IMR-90 (cell line): ENCODE measurements around the gene MAGI1. TPM values are rescaled to one million over a fixed set of nuclear protein-coding genes. Genes with fewer than 3 reads are reported as not detected.

Experiments
- ATAC-seq: fragments of 200-7000 bp; cut with Tn5 transposase; 2 replicates; pipeline ENCODE4 v1.9.1; 2020; ENCODE audit warnings: low read depth, mild to moderate bottlenecking, moderate library complexity
- BruUV-seq: library from RNA; stranded (reverse); fragments of 400-500 nt; replicated peaks from 2 replicates; lab custom pipeline; 2021; lab: Mats Ljungman, UMichigan
- CTCF ChIA-PET: fragments of 300-600 bp; formaldehyde crosslinking; extraction: SDS; loops from one replicate; lab custom pipeline; 2021; ENCODE audit warnings: antibody characterized with exemption; lab: Yijun Ruan, JAX
- POLR2A ChIA-PET: fragments of 300-600 bp; sonication (Branson Sonifier 250); formaldehyde crosslinking; loops from one replicate; lab custom pipeline; 2022; ENCODE audit warnings: antibody characterized with exemption; ENCODE audit not compliant: unreplicated experiment; lab: Charles Lee
- DNase-seq: peaks from one replicate; pipeline ENCODE4 v3.0.0; 2013
- H2AFZ ChIP-seq: replicated peaks from 2 replicates; pipeline ENCODE3; 2013; ENCODE audit warnings: low read length, mild to moderate bottlenecking; ENCODE audit not compliant: poor library complexity
- H2AK5ac ChIP-seq: 2 replicates; pipeline ENCODE4 v1.6.1; 2013; ENCODE audit warnings: low read depth, low read length, inconsistent platforms
- H2AK9ac ChIP-seq: replicated peaks from 2 replicates; pipeline ENCODE3; 2013; ENCODE audit warnings: mild to moderate bottlenecking, low read depth, low read length, moderate library complexity; ENCODE audit not compliant: poor library complexity
- H2BK120ac ChIP-seq: 2 replicates; pipeline ENCODE4 v1.6.1; 2013; ENCODE audit warnings: low read depth, low read length, inconsistent platforms
- H2BK15ac ChIP-seq: 3 replicates; pipeline ENCODE4 v1.6.1; 2013; ENCODE audit warnings: low read depth, low read length, inconsistent platforms
- H2BK20ac ChIP-seq: 2 replicates; pipeline ENCODE4 v1.6.1; 2013; ENCODE audit warnings: low read depth, mild to moderate bottlenecking, inconsistent platforms, low read length, moderate library complexity
- H2BK5ac ChIP-seq: 2 replicates; pipeline ENCODE4 v1.6.1; 2013; ENCODE audit warnings: mild to moderate bottlenecking, low read depth, low read length, inconsistent platforms; ENCODE audit not compliant: poor library complexity, severe bottlenecking
- H3K14ac ChIP-seq: replicated peaks from 2 replicates; pipeline ENCODE4 v1.6.1; 2013; ENCODE audit warnings: low read depth, low read length, inconsistent platforms
- H3K18ac ChIP-seq: 2 replicates; pipeline ENCODE4 v1.6.1; 2013; ENCODE audit warnings: low read depth, low read length, control low read depth
- H3K23ac ChIP-seq: 2 replicates; pipeline ENCODE4 v1.6.1; 2013; ENCODE audit warnings: low read depth, low read length, inconsistent platforms
- H3K27ac ChIP-seq: 2 replicates; pipeline ENCODE4 v1.5.1; 2013; ENCODE audit warnings: mild to moderate bottlenecking, control low read depth, low read length; ENCODE audit not compliant: insufficient read depth
- H3K27me3 ChIP-seq: 2 replicates; pipeline ENCODE4 v1.6.1; 2013; ENCODE audit warnings: low read length; ENCODE audit not compliant: control insufficient read depth, insufficient read depth
- H3K36me3 ChIP-seq: 2 replicates; pipeline ENCODE4 v1.6.1; 2013; ENCODE audit warnings: low read length, mixed read lengths; ENCODE audit not compliant: control insufficient read depth, insufficient read depth
- H3K4ac ChIP-seq: 2 replicates; pipeline ENCODE4 v1.6.1; 2013; ENCODE audit warnings: low read depth, low read length, inconsistent platforms
- H3K4me1 ChIP-seq: 2 replicates; pipeline ENCODE4 v1.6.1; 2013; ENCODE audit warnings: low read length, mixed read lengths; ENCODE audit not compliant: control insufficient read depth, insufficient read depth
- H3K4me2 ChIP-seq: 2 replicates; pipeline ENCODE4 v1.6.1; 2013; ENCODE audit warnings: low read depth, mild to moderate bottlenecking, control low read depth, low read length, moderate library complexity
- H3K4me3 ChIP-seq: 2 replicates; pipeline ENCODE4 v1.5.1; 2013; ENCODE audit warnings: low read depth, mild to moderate bottlenecking, control low read depth, low read length, moderate library complexity; ENCODE audit not compliant: insufficient read depth
- H3K56ac ChIP-seq: 2 replicates; pipeline ENCODE4 v1.6.1; 2013; ENCODE audit warnings: low read length, inconsistent platforms; ENCODE audit not compliant: insufficient read depth; ENCODE audit errors: extremely low read depth
- H3K79me1 ChIP-seq, 2 experiments: 2 replicates each; pipeline ENCODE4 v1.6.1; 2013; ENCODE audit warnings: low read length in 2 of 2, inconsistent platforms in 1 of 2, low read depth in 1 of 2
- H3K9ac ChIP-seq: 2 replicates; pipeline ENCODE4 v1.6.1; 2013; ENCODE audit warnings: low read depth, low read length, control low read depth
- H3K9me1 ChIP-seq: 2 replicates; pipeline ENCODE4 v1.6.1; 2013; ENCODE audit warnings: low read length, inconsistent platforms; ENCODE audit not compliant: insufficient read depth
- H3K9me3 ChIP-seq: 2 replicates; pipeline ENCODE4 v1.6.1; 2013; ENCODE audit warnings: low read length; ENCODE audit not compliant: control insufficient read depth, insufficient read depth
- H4K20me1 ChIP-seq: 2 replicates; pipeline ENCODE4 v1.6.1; 2013; ENCODE audit warnings: low read length, inconsistent platforms; ENCODE audit not compliant: insufficient read depth
- H4K5ac ChIP-seq: 2 replicates; pipeline ENCODE4 v1.6.1; 2013; ENCODE audit warnings: mild to moderate bottlenecking, low read depth, low read length, control low read depth
- H4K8ac ChIP-seq, 2 experiments: 2 replicates each; pipeline ENCODE4 v1.6.1; 2013; ENCODE audit warnings: low read depth in 2 of 2, low read length in 2 of 2, control low read depth in 1 of 2, inconsistent platforms in 1 of 2
- H4K91ac ChIP-seq: 2 replicates; pipeline ENCODE4 v1.6.1; 2013; ENCODE audit warnings: low read depth, low read length, inconsistent platforms; ENCODE audit not compliant: insufficient read depth
- CHD1 ChIP-seq: IDR thresholded peaks from 2 replicates; pipeline ENCODE4 v1.6.1; 2012; ENCODE audit warnings: low read depth, low read length, improper control_type of control experiment
- FOS ChIP-seq: fragments of 150-350 bp; IDR thresholded peaks from 2 replicates; pipeline ENCODE4 v1.6.1; 2016; ENCODE audit warnings: low read depth, low read length
- RAD21 ChIP-seq: IDR thresholded peaks from 2 replicates; pipeline ENCODE4 v1.6.1; 2012; ENCODE audit warnings: low read length, improper control_type of control experiment
- RFX5 ChIP-seq: IDR thresholded peaks from 2 replicates; pipeline ENCODE4 v1.8.0; 2012; ENCODE audit warnings: low read depth, mild to moderate bottlenecking, low read length, moderate library complexity
- SMC3 ChIP-seq: fragments of 150-350 bp; IDR thresholded peaks from 2 replicates; pipeline ENCODE4 v1.6.1; 2016; ENCODE audit warnings: low read depth, mild to moderate bottlenecking, antibody characterized with exemption, low read length, moderate library complexity
- WGBS, 2 experiments: methylation state at CpG; one replicate each; pipeline versions ENCODE4 v1.1.5 to v1.1.7; 2013; ENCODE audit warnings: missing lambda C conversion rate in 2 of 2; ENCODE audit not compliant: insufficient read length in 1 of 2; ENCODE audit errors: extremely low coverage in 2 of 2; 5-methylcytosine and 5-hydroxymethylcytosine counted together
- dilution Hi-C: fragments of 300-500 bp; cut with HindIII; formaldehyde crosslinking; loops from one replicate; pipeline ENCODE4 v1.14.3; 2018; ENCODE audit warnings: low sequenced_read_pairs; ENCODE audit not compliant: unreplicated experiment
- in situ Hi-C: fragments of 300-500 bp; cut with MboI; formaldehyde crosslinking; loops from 3 replicates; pipeline ENCODE4 v1.14.3; 2019; ENCODE audit warnings: low sequenced_read_pairs, inconsistent platforms, mixed read lengths
- intact Hi-C: fragments of 100-400 bp; cut with micrococcal nuclease; formaldehyde crosslinking; loops from 2 replicates; pipeline ENCODE4 v1.10.0; 2022
- polyA plus RNA-seq, 3 experiments: library from polyadenylated mRNA; depleted of rRNA; stranded (reverse); fragments of >200 nt; gene quantifications; 2 replicates each; pipeline ENCODE4 v1.2.3, GENCODE V29; 2012; ENCODE audit warnings: low replicate concordance in 1 of 3
- total RNA-seq: library from RNA; depleted of rRNA; stranded (reverse); fragments of >200 nt; gene quantifications from 2 replicates; pipeline ENCODE4 v1.2.3, GENCODE V29; 2012
- TF ChIP-seq, protein P1 (sequence below): fragments of 150-350 bp; IDR thresholded peaks from 2 replicates; pipeline ENCODE4 v1.6.1; 2017; ENCODE audit warnings: mild to moderate bottlenecking, antibody characterized with exemption, low read length, low read depth
- TF ChIP-seq, protein P2 (sequence below): conservative IDR thresholded peaks from 2 replicates; pipeline ENCODE4 v1.5.1; 2012; ENCODE audit warnings: mild to moderate bottlenecking, low read depth, low read length, improper control_type of control experiment

Gene MAGI1
- total and polyA plus RNA-seq, 2 of the 4 experiments (the other 2 are of a cell fraction) = 14.5 to 24.2 TPM

DNA sequence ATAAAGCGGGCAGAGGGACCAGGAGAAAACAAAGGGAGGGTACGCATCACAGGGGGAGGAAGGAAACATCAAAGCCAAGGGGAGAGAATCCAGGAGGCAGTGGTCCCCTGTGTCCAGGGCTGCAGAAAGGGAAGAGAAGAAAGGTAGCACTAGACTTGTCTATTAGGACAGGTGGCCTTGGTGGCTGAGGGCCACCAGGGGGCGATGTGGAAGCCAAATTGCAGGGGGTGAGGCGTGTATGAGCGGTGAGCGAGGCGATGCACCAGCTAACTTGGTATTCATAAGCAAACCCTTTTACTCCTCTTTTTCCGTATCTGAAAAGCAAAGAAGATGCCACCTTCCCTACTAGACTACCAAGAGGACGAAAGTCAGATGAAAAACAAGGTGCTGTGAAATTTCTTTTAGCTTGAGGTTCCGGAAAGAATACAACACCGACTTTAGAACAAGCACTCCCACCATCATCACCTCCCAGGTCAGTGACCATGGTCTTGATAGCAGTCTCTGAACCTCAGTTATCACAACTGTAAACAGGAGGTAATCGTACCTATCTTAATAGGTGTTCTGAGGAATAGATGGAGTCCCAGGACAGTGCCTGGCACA is 696.5 kb downstream of the MAGI1 start:
- no peaks in the 10 kb centered on the region for H3K9me1 ChIP-seq
- H4K20me1 ChIP-seq = no peaks in the 10 kb centered on the region
- no peak overlapping the region for H2BK15ac ChIP-seq
- H3K27me3 ChIP-seq = peaks cover 14% of the 10 kb centered on the region
- H3K4me1 ChIP-seq = no peaks in the 10 kb centered on the region
- H3K4me2 ChIP-seq = no peak overlapping the region
- no peak overlapping the region for H3K14ac ChIP-seq
- peak overlapping the region; percentile 46 for H2AFZ ChIP-seq
- TF ChIP-seq RAD21 = peak; percentile 67
- TF ChIP-seq, protein P1, sequence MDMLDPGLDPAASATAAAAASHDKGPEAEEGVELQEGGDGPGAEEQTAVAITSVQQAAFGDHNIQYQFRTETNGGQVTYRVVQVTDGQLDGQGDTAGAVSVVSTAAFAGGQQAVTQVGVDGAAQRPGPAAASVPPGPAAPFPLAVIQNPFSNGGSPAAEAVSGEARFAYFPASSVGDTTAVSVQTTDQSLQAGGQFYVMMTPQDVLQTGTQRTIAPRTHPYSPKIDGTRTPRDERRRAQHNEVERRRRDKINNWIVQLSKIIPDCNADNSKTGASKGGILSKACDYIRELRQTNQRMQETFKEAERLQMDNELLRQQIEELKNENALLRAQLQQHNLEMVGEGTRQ = no peak
- no peak for TF ChIP-seq RFX5
- peak; percentile 58 for TF ChIP-seq SMC3
- TF ChIP-seq, protein P2, sequence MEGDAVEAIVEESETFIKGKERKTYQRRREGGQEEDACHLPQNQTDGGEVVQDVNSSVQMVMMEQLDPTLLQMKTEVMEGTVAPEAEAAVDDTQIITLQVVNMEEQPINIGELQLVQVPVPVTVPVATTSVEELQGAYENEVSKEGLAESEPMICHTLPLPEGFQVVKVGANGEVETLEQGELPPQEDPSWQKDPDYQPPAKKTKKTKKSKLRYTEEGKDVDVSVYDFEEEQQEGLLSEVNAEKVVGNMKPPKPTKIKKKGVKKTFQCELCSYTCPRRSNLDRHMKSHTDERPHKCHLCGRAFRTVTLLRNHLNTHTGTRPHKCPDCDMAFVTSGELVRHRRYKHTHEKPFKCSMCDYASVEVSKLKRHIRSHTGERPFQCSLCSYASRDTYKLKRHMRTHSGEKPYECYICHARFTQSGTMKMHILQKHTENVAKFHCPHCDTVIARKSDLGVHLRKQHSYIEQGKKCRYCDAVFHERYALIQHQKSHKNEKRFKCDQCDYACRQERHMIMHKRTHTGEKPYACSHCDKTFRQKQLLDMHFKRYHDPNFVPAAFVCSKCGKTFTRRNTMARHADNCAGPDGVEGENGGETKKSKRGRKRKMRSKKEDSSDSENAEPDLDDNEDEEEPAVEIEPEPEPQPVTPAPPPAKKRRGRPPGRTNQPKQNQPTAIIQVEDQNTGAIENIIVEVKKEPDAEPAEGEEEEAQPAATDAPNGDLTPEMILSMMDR = peak; percentile 60
- TF ChIP-seq CHD1 = no peak
- no peak for TF ChIP-seq FOS
- CTCF ChIA-PET = interaction anchor here (0.6 to 1.6 kb wide), 6 partner anchors 8 to 339 kb away, joined by 3 to 7 read pairs (median 4); no protein-coding TSS in a partner anchor
- intact Hi-C loops (loop anchor here (10.0 kb wide), 1 partner anchor 807 kb away; no protein-coding TSS in a partner anchor), in situ Hi-C loops (loop anchor here (10.0 kb wide), 2 partner anchors 393 to 853 kb away; no protein-coding TSS in a partner anchor), dilution Hi-C loops (no loop called here)
- 60% methylated on average over 7 of the region's 12 CpGs; no CpG with 5 or more reads in 1 of the 2 experiments for WGBS, 2 experiments
- H3K36me3 ChIP-seq = no peaks in the 10 kb centered on the region
- H2AK9ac ChIP-seq = no peak overlapping the region
- no peak overlapping the region for H3K4ac ChIP-seq
- no peaks in the 10 kb centered on the region for H3K79me1 ChIP-seq
- no peak overlapping the region for H2AK5ac ChIP-seq
- no peak overlapping the region for H3K4me3 ChIP-seq
- no peak overlapping the region for H2BK120ac ChIP-seq
- H2BK5ac ChIP-seq = no peak overlapping the region
- no peak overlapping the region for H2BK20ac ChIP-seq
- POLR2A ChIA-PET = no interaction called here
- H3K9me3 ChIP-seq = no peaks in the 10 kb centered on the region
- H3K27ac ChIP-seq = no peak overlapping the region
- no peak overlapping the region for H4K8ac ChIP-seq
- no peak overlapping the region for H3K18ac ChIP-seq
- no peak overlapping the region for H3K9ac ChIP-seq
- H4K5ac ChIP-seq = no peak overlapping the region
- no peak overlapping the region for H3K56ac ChIP-seq
- DNase-seq = peak; percentile 55
- no peak overlapping the region for H4K91ac ChIP-seq
- peak; percentile 75 for ATAC-seq
- no TSS peak for BruUV-seq
- H3K23ac ChIP-seq = no peak overlapping the region
